ENCODE data around the gene CDKN2B-AS1.

The CDKN2B-AS1 gene

DNA sequence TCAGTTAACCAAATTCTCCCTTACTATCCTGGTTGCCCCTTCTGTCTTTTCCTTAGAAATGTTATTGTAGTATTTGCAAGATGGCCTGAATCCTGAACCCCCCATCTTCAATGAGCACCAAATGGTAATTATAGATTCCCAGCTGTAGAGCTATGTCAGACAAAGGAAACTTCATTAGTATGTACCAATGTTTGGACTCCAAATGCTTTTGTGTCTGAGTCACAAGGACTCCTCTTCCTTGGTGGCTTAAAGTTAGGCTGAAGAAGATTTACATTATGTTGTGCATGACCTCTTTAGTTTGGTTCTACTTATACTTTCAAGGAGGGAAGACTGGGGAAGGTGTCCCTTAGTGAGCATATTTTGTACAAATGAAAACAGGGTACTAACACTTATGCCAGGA lies 120.4 kb downstream of the CDKN2B-AS1 start:
- Histone ChIP-seq H3K4me3 (ENCODE audit: low read length in 2 of 2) (peak overlapping the region; percentile 61 to 64), H3K9me3 (ENCODE audit: control insufficient read depth in 2 of 2, low read length in 2 of 2) (no peaks in the 10 kb centered on the region), H3K4me1 (ENCODE audit: control insufficient read depth in 2 of 2, insufficient read depth in 2 of 2, low read length in 2 of 2) (peaks cover 3 to 38% of the 10 kb centered on the region in 2 donors), H3K9ac (ENCODE audit: low read depth in 1 of 2, low read length in 2 of 2) (peak overlapping the region in 1 of 2 donors; percentile 60), H3K27ac (ENCODE audit: low read depth in 2 of 2, low read length in 2 of 2) (peak overlapping the region; percentile 13 to 89), H3K27me3 (ENCODE audit: control insufficient read depth in 2 of 2, insufficient read depth in 2 of 2, low read length in 2 of 2) (no peaks in the 10 kb centered on the region), H3K36me3 (ENCODE audit: control insufficient read depth in 2 of 2, insufficient read depth in 2 of 2, low read length in 2 of 2) (no peaks in the 10 kb centered on the region)

DNA sequence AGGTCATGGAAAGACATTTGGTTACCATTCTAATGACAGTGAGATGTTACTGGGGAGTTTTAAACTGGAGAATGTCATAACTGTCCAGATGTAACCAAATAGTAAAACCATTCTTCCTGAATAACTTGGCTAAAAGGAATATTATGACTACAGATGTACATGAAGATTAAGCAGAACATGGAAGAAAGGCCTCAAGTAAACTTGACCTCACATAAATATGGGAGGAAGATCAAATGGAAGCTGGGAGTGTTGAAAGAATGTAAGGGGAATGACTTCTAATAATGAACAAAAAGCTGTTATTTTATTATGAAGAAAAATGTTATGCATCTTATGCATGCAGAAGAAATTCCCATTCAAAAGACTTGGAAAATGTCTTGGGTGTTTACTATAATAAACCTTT lies 122.2 kb downstream of the CDKN2B-AS1 start:
- H3K36me3 ChIP-seq (ENCODE audit: control insufficient read depth in 2 of 2, insufficient read depth in 2 of 2, low read length in 2 of 2), result no peaks in the 10 kb centered on the region
- peak overlapping the region; percentile 64 to 89 for H3K27ac ChIP-seq (ENCODE audit: low read depth in 2 of 2, low read length in 2 of 2)
- H3K27me3 ChIP-seq (ENCODE audit: control insufficient read depth in 2 of 2, insufficient read depth in 2 of 2, low read length in 2 of 2), result no peaks in the 10 kb centered on the region

DNA sequence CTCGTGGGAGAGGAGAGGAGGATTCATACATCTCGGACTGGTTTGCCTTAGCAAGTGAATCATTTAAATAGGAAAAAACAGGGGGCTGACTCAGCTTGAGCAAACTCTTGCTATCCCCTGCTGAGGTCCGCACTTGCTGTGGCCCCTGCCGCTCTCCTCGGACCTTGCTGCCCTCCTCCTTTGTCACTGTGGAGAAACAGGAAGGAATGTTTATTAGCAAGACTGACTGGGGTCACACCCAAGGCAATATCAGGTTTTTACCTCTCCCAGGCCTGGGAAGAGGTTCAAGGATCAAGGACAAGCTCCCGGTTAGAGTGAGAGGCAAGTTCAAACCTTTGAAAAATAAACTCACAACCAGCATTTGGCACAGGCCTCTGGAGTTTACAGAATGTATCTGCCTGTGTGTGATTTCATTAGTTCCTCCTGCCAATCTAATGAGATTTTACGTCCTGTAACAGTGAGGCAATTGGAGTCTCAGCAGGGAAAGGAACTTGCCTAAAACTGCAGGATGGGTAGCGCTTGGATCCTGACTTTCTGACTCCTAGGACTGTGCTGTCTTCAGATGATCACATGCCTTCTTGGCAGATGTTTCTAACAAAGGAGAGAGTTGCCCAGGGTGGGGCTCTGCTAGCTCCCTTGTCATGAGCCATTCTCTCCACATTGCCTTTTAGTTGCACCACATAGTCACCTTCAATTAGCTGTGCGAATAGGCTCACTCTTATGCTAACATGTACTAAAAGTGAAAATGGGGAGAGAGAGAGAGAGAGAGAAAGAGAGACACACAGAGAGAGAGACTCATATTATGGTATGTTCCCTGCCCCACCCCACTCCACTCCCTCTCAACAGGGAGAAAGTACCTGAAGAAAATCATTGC lies 123.2 kb downstream of the CDKN2B-AS1 start:
- H3K4me1 ChIP-seq (ENCODE audit: control insufficient read depth in 2 of 2, insufficient read depth in 2 of 2, low read length in 2 of 2), result peaks cover 0 to 39% of the 10 kb centered on the region in 2 donors
- no peaks in the 10 kb centered on the region for H3K27me3 ChIP-seq (ENCODE audit: control insufficient read depth in 2 of 2, insufficient read depth in 2 of 2, low read length in 2 of 2)
- no peaks in the 10 kb centered on the region for H3K36me3 ChIP-seq (ENCODE audit: control insufficient read depth in 2 of 2, insufficient read depth in 2 of 2, low read length in 2 of 2)
- peak overlapping the region; percentile 56 to 62 for H3K9ac ChIP-seq (ENCODE audit: low read depth in 1 of 2, low read length in 2 of 2)
- no peaks in the 10 kb centered on the region for H3K9me3 ChIP-seq (ENCODE audit: control insufficient read depth in 2 of 2, low read length in 2 of 2)
- peak overlapping the region; percentile 89 to 90 for H3K27ac ChIP-seq (ENCODE audit: low read depth in 2 of 2, low read length in 2 of 2)
- H3K4me3 ChIP-seq (ENCODE audit: low read length in 2 of 2), result peak overlapping the region; percentile 52 to 64

More for the DNA sequence above, 122.2 kb downstream of the CDKN2B-AS1 start:
- no peaks in the 10 kb centered on the region for H3K9me3 ChIP-seq (ENCODE audit: control insufficient read depth in 2 of 2, low read length in 2 of 2)
- peak overlapping the region; percentile 37 to 64 for H3K4me3 ChIP-seq (ENCODE audit: low read length in 2 of 2)
- peaks cover 3 to 43% of the 10 kb centered on the region in 2 donors for H3K4me1 ChIP-seq (ENCODE audit: control insufficient read depth in 2 of 2, insufficient read depth in 2 of 2, low read length in 2 of 2)
- peak overlapping the region in 1 of 2 donors; percentile 62 for H3K9ac ChIP-seq (ENCODE audit: low read depth in 1 of 2, low read length in 2 of 2)

DNA sequence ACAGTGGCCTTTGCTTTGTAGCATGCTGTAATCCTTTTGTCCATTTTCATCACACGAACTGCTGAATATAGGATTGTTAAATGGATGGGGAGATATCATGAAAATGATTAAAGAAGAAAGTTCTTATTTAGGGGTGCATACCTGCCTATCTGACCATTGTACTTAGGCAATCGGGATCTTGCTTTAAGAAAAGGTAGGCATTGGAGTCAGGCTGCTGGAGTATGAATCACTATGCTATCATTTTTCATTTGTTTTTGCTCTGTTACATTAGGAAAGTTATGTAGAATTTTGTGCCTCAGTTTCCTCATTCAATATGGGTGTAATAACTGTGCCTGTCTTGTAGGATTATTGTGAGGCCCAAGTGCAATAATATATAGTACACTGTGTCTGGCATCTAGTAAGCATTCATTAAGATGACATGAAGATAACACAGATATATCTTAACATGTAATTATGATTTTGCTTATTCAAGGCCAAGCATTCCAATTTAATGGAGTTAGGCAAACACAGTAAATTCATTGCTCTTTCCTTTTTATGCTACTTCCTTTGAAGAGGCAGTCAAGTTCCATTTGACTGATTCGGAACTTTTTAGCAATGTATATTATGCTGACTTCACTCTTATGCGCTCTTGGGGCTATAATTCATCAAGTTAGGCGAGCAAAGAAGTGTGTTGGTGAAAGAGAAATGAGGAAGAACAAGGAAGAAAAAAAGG lies 124.4 kb downstream of the CDKN2B-AS1 start:
- Histone ChIP-seq H3K4me1 (ENCODE audit: control insufficient read depth in 2 of 2, insufficient read depth in 2 of 2, low read length in 2 of 2) (peaks cover 0 to 39% of the 10 kb centered on the region in 2 donors), H3K4me3 (ENCODE audit: low read length in 2 of 2) (peak overlapping the region; percentile 22 to 58), H3K27ac (ENCODE audit: low read depth in 2 of 2, low read length in 2 of 2) (peak overlapping the region; percentile 89 to 90), H3K9me3 (ENCODE audit: control insufficient read depth in 2 of 2, low read length in 2 of 2) (no peaks in the 10 kb centered on the region), H3K9ac (ENCODE audit: low read depth in 1 of 2, low read length in 2 of 2) (peak overlapping the region in 1 of 2 donors; percentile 62), H3K27me3 (ENCODE audit: control insufficient read depth in 2 of 2, insufficient read depth in 2 of 2, low read length in 2 of 2) (no peaks in the 10 kb centered on the region), H3K36me3 (ENCODE audit: control insufficient read depth in 2 of 2, insufficient read depth in 2 of 2, low read length in 2 of 2) (no peaks in the 10 kb centered on the region)

DNA sequence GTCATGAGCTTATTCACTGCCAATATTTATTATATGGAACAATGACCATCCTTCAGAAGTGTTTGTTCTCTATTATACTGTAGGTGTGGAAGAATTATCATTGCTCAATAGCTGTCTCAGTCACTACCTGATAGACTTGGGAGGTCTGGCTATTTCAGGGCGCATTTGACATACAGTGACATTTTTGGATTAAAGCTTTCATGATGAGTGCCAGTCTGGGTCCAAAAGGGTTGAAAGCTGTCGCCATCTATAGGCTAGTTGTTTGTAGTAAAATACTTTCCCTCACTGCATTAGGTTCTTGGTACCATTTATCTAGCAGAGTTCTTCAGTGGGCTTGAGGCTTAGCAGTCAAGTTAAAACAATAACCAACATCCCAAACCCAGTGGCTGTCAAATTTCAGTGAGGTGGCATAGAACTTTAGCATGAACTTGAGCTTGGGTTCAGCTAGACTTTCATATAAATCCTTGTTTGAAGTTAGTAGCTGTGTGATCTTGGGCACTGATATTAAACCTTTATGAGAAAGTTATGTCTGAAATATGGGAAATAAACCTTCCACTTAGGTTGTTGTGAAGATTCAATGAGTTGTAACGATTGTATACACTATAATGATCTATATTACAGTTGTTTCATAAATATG lies 125.0 kb downstream of the CDKN2B-AS1 start:
- no peaks in the 10 kb centered on the region for H3K27me3 ChIP-seq (ENCODE audit: control insufficient read depth in 2 of 2, insufficient read depth in 2 of 2, low read length in 2 of 2)
- peak overlapping the region; percentile 89 to 90 for H3K27ac ChIP-seq (ENCODE audit: low read depth in 2 of 2, low read length in 2 of 2)
- H3K36me3 ChIP-seq (ENCODE audit: control insufficient read depth in 2 of 2, insufficient read depth in 2 of 2, low read length in 2 of 2), result no peaks in the 10 kb centered on the region
- no peak overlapping the region for H3K9ac ChIP-seq (ENCODE audit: low read depth in 1 of 2, low read length in 2 of 2)
- peaks cover 0 to 39% of the 10 kb centered on the region in 2 donors for H3K4me1 ChIP-seq (ENCODE audit: control insufficient read depth in 2 of 2, insufficient read depth in 2 of 2, low read length in 2 of 2)
- no peaks in the 10 kb centered on the region for H3K9me3 ChIP-seq (ENCODE audit: control insufficient read depth in 2 of 2, low read length in 2 of 2)
- H3K4me3 ChIP-seq (ENCODE audit: low read length in 2 of 2), result no peak overlapping the region

DNA sequence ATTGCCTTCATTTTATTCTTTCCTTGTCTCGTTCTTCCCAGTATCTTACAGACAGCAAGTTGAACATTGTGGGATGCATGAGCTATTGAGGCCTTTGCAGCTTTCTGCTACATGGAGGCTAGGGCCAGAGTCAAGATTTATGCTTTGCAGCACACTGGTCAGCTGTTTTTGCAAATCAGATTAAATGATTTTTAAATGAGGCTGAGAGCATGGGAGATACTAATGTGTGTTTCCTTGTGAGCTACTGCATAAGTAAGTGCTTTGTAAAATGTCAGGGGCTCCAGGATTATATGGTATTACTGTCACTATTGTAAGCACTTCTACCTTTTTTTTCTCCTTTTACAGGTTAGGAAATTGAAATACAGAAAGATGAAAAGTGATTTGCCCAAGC lies 125.6 kb downstream of the CDKN2B-AS1 start:
- Histone ChIP-seq H3K27me3 (ENCODE audit: control insufficient read depth in 2 of 2, insufficient read depth in 2 of 2, low read length in 2 of 2) (no peaks in the 10 kb centered on the region), H3K27ac (ENCODE audit: low read depth in 2 of 2, low read length in 2 of 2) (peak overlapping the region in 1 of 2 donors; percentile 89), H3K36me3 (ENCODE audit: control insufficient read depth in 2 of 2, insufficient read depth in 2 of 2, low read length in 2 of 2) (no peaks in the 10 kb centered on the region), H3K9me3 (ENCODE audit: control insufficient read depth in 2 of 2, low read length in 2 of 2) (no peaks in the 10 kb centered on the region), H3K4me1 (ENCODE audit: control insufficient read depth in 2 of 2, insufficient read depth in 2 of 2, low read length in 2 of 2) (peaks cover 0 to 42% of the 10 kb centered on the region in 2 donors), H3K4me3 (ENCODE audit: low read length in 2 of 2) (no peak overlapping the region), H3K9ac (ENCODE audit: low read depth in 1 of 2, low read length in 2 of 2) (peak overlapping the region in 1 of 2 donors; percentile 20)

DNA sequence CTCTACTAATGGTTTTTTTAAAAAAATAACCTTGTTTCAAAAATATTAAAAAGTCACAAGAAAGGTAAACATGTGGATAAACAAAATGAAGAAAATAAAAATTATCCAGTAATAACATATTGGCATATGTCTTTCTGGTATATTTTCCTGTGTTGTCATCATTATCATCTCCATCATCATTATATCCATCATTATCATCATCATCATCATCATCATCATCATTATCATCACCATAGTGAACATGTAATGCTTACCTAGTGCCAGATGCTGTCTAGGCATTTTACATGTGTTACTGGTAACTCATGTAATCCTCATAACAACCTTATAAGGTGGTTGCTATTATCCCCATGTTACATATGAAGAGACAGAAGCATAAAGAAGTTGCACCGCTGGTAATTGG lies 126.0 kb downstream of the CDKN2B-AS1 start:
- Histone ChIP-seq H3K27ac (ENCODE audit: low read depth in 2 of 2, low read length in 2 of 2) (no peak overlapping the region), H3K36me3 (ENCODE audit: control insufficient read depth in 2 of 2, insufficient read depth in 2 of 2, low read length in 2 of 2) (no peaks in the 10 kb centered on the region), H3K9ac (ENCODE audit: low read depth in 1 of 2, low read length in 2 of 2) (no peak overlapping the region), H3K4me1 (ENCODE audit: control insufficient read depth in 2 of 2, insufficient read depth in 2 of 2, low read length in 2 of 2) (peaks cover 0 to 42% of the 10 kb centered on the region in 2 donors), H3K27me3 (ENCODE audit: control insufficient read depth in 2 of 2, insufficient read depth in 2 of 2, low read length in 2 of 2) (no peaks in the 10 kb centered on the region), H3K9me3 (ENCODE audit: control insufficient read depth in 2 of 2, low read length in 2 of 2) (no peaks in the 10 kb centered on the region), H3K4me3 (ENCODE audit: low read length in 2 of 2) (no peak overlapping the region)

DNA sequence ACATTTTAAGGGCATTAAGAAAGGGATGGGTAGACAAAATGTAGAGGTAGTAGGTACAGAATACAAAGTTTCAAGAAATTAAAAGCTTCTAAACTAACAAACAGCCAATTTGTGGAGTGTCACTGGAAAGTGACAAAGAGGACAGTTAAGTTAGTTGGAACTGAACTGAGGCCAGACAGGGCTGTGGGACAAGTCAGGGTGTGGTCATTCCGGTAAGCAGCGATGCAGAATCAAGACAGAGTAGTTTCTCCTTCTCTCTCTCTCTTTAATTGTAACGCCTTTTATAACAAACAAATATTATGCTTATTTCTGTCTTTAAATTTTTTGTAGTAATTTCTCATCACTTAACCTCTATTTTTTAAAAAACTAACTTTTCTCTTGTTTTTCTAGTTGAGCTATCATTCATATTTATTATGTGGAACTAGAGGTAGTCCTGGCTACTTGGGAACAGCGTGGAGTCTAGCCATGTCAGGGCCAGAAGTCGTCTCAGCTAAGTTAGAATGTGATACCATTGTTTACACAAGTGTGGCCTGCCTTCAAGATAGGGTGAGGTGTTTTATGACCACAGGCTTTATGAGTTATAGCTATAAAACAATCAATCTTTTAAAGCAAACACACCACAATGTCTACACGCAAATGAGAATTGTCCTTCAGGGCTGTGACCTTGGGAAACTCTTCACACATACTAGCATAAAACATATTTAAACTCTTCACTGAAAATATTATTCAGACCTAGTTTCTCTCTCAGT lies 129.8 kb downstream of the CDKN2B-AS1 start:
- peak overlapping the region; percentile 34 to 55 for H3K27ac ChIP-seq (ENCODE audit: low read depth in 2 of 2, low read length in 2 of 2)

DNA sequence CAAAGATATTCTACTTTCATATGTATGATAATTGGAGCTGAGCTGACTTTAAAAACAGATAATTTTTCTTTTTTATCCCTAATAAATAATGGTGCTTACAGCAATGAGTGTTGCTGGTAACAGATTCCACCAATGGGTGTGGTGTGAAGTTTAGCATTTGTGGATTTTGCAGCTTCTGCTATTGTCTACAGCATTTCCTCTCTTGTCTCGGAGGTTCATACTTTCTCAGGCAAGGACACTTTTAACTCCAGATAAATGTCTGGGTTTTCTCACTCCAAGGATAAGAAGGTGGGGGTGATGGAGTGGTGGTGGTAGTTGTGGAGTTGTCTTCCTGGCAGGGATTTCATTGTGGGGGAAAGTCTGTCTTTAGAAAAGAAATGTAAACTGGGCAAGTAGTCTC lies 134.5 kb downstream of the CDKN2B-AS1 start:
- Histone ChIP-seq H3K36me3 (ENCODE audit: control insufficient read depth in 2 of 2, insufficient read depth in 2 of 2, low read length in 2 of 2) (no peaks in the 10 kb centered on the region), H3K27me3 (ENCODE audit: control insufficient read depth in 2 of 2, insufficient read depth in 2 of 2, low read length in 2 of 2) (no peaks in the 10 kb centered on the region), H3K9ac (ENCODE audit: low read depth in 1 of 2, low read length in 2 of 2) (no peak overlapping the region), H3K27ac (ENCODE audit: low read depth in 2 of 2, low read length in 2 of 2) (no peak overlapping the region), H3K4me1 (ENCODE audit: control insufficient read depth in 2 of 2, insufficient read depth in 2 of 2, low read length in 2 of 2) (peaks cover 3 to 5% of the 10 kb centered on the region in 2 donors), H3K9me3 (ENCODE audit: control insufficient read depth in 2 of 2, low read length in 2 of 2) (no peaks in the 10 kb centered on the region), H3K4me3 (ENCODE audit: low read length in 2 of 2) (no peak overlapping the region)

More for the DNA sequence above, 129.8 kb downstream of the CDKN2B-AS1 start:
- Histone ChIP-seq H3K9ac (ENCODE audit: low read depth in 1 of 2, low read length in 2 of 2) (no peak overlapping the region), H3K36me3 (ENCODE audit: control insufficient read depth in 2 of 2, insufficient read depth in 2 of 2, low read length in 2 of 2) (no peaks in the 10 kb centered on the region), H3K4me1 (ENCODE audit: control insufficient read depth in 2 of 2, insufficient read depth in 2 of 2, low read length in 2 of 2) (peaks cover 3 to 23% of the 10 kb centered on the region in 2 donors), H3K4me3 (ENCODE audit: low read length in 2 of 2) (no peak overlapping the region), H3K27me3 (ENCODE audit: control insufficient read depth in 2 of 2, insufficient read depth in 2 of 2, low read length in 2 of 2) (no peaks in the 10 kb centered on the region), H3K9me3 (ENCODE audit: control insufficient read depth in 2 of 2, low read length in 2 of 2) (no peaks in the 10 kb centered on the region)
